RCC 7860 (cell line): ENCODE measurements around the gene UTF1.
"Not testable (repeated sequence)": the region's sequence is repeated elsewhere in the genome, so short reads cannot be mapped to it uniquely, and the experiment has no call there.

Experiments used
- DNase-seq: peaks from one replicate; pipeline ENCODE4 v3.0.0-alpha.2; 2015; ENCODE audit warnings: low spot score
- FAIRE-seq: peaks from 2 replicates; lab custom pipeline; 2012; peaks lifted over from hg19 to GRCh38; lab: Jason Lieb, UNC

UTF1 gene

GRCh38 chr10:133208466-133208865 is 21.6 kb upstream of the UTF1 start:
- no peak for DNase-seq
- no peak for FAIRE-seq

DNA sequence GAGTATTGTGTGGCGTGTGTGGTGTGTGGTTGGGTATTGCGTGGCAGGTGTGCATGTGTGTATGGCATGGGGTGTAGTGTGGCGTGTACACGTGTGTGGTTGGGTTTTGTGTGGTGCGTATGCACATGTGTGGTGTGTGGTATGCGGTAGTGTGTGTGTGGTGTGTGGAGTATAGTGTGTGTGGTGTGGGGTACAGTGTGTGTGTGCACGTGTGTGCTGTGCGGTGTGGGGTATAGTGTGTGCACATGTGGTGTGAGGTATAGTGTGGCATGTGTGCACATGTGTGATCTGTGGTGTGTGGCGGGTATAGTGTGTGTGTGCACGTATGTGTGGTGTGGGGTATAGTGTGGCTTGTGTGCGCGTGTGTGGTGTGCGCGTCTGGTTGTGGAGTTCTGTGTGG is 20.9 kb upstream of the UTF1 start:
- DNase-seq (no peak), FAIRE-seq (no peak)

DNA sequence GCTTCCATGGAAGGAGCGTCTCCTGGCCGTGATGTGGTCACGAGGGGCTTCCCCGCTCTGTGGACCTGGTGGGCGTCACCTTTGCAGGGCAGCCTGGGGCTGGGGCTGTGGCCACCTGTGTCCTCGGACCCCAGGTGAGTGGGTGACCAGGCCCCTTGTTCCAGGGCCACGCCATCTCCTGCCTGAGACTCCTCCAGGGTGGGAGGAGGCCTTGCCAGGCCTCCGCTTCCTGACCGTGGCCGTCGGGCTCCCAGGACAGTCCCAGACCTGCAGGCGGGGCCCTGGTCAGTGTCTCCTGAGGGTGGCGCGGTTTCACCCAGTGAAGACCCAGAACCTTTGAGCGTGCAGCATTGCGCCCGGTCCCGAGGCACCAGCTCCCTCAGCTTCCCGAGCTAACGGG is 20.4 kb upstream of the UTF1 start:
- FAIRE-seq: no peak
- DNase-seq: no peak

DNA sequence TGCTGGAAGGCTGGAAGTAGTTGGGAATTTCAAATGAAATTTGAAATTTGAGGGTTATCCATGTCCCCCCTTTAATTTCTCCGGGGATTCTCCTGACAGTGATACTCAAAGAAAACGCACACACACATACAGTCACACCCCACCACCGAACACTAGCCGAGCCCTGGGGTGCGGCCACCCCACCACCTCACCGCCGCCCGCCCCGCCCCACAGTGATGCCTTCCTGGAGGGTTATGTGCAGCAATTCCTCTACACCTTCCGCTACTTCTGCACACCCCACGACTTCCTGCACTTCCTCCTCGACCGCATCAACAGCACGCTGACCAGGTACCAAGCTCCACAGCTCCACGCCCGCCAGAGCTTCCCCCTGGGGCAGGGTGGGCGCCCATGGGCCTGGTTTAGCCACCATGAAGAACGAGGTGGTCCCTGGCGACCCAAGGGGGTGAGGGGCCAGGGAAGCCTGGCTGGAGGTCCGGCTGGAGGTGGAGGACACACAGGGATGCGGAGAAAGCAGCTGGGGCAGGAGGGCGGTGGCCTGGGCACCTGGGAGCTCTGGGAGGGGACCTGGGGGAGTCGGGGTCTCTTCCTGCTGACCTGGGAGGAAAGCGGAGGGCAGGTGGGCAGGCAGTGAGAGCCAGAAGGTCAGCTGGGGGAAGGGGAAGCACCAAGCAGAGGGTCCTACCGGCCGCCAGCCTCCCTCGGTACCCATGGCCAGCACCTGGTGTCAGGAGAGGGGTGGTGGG is 19.4 kb upstream of the UTF1 start:
- DNase-seq (no peak), FAIRE-seq (no peak)

DNA sequence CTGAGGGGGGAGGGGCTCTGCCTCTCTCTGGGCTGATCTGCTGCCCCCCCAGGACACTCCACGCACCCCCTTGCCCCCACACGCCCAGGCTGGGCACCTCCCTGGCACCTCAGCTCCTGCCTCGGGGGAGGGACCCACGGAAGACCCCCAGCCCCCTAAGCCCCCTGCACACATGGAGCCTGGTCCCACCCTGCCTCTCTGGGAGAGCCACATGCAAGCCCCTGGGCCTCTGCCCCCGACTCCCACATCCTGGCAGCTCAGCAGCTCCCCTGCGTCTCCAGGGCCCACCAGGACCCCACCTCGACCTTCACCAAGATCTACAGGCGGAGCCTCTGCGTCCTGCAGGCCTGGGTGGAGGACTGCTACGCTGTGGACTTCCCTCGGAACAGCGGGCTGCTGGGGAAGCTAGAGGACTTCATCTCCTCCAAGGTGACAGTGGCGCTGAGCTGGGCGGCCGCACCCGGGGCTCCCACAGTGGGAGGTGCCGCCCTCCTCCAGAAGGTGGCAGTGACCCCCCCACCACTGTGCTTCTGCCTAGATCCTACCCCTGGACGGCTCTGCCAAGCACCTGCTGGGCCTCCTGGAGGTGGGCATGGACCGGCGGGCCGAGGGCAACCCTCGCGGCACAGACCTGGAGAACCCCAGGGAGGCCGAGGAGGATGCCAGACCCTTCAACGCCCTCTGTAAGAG is 18.7 kb upstream of the UTF1 start:
- FAIRE-seq (no peak), DNase-seq (no peak)

DNA sequence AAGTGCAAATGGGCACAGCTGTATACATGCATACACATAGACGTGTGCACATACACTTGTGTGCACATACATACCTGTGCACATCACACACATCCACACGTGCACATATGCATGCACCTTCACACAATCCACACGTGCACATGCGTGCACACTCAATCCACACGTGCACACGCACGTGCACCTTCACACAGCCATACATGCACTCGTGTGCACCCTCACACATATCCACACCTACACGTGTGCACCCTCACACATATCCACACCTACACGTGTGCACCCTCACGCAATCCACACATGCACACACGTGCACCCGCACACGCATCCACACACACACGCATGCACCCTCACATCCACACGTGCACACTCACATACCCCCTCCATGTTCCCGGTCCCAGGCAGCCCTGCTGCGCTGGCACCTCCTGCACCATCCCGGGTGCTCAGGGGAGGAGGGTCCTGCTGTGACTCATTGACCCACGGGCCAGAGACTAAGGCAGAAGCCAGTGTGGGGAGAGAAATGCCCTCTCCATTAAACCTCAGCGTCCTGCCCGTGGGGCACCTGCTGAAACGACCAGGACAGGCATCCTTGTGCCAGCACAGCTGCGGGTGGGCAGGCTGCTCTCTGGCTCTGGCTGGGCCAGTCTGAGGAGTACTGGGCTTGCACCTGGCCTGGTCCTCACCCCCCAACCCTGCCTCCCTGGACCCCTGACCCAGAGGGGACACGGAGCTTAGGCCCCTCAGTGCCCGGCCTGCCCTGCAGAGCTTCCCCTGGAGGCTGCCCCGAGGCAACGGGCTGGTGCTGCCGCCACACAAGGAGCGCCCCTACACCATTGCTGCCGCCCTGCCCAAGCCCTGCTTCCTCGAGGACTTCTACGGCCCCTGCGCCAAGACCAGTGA is 17.8 kb upstream of the UTF1 start:
- DNase-seq (no peak), FAIRE-seq (no peak)

DNA sequence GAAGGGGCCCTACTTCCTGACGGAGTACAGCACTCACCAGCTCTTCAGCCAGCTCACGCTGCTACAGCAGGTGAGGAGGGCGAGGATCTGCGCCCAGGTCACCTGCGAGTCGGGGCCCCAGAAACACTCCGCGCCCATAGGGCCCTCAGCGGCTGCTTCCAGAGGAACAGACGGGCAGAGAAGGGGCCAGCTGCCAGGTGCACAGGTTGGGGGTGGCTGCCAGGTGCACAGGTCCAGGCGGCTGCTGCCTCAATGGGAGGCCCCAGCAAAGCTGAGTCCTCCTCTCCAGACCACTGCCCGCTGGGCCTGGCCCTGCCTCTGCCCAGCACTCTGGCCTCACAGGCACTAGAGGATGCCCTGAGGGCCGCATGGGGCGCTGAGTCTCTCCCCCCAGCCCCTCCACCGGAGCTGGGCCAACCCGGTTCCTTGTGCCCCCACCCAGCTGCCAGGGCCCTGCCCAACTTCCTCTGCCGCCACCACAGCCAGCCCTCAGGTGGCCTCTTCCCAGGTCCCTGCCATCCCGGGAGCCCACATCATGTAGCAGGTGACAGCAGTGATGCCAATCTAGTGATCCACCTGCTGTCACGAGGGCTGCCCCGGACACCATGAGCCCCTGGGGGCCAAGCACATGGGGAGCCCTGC is 17.0 kb upstream of the UTF1 start:
- DNase-seq (no peak), FAIRE-seq (no peak)

DNA sequence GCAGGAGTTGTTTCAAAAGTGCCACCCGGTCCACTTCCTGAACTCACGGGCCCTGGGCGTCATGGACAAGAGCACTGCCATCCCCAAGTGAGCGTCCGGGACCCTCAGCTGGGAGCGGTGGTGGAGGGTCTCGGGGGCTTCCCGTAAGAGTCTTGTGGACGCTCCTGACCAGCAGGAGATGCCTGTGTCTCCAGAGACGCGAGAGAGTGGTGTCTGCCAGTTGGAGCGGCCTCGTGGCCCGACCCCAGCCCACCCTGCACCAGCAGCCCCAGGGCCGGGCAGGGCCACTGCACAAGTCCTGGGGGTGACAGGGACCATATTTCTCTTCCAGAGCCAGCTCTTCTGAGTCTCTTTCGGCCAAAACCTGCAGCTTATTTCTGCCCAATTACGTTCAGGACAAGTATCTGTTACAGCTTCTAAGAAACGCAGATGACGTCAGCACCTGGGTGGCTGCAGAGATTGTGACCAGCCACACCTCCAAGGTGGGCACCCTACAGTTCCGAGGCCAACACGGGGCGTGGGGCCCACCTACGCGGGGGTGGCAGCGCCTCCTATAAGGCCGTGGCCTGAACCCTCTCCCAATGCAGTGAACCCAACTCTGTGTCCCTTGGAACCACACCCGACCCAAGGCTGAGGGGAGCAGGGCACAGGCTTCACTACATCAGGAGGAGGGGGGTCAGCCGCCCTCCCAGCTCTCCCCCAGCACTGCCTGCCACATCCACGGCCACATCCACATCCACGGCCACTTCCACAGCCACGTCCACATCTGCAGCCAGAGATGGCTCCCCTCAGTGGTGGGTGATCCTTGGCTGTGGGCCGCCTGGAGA is 16.2 kb upstream of the UTF1 start:
- DNase-seq (no peak), FAIRE-seq (no peak)

DNA sequence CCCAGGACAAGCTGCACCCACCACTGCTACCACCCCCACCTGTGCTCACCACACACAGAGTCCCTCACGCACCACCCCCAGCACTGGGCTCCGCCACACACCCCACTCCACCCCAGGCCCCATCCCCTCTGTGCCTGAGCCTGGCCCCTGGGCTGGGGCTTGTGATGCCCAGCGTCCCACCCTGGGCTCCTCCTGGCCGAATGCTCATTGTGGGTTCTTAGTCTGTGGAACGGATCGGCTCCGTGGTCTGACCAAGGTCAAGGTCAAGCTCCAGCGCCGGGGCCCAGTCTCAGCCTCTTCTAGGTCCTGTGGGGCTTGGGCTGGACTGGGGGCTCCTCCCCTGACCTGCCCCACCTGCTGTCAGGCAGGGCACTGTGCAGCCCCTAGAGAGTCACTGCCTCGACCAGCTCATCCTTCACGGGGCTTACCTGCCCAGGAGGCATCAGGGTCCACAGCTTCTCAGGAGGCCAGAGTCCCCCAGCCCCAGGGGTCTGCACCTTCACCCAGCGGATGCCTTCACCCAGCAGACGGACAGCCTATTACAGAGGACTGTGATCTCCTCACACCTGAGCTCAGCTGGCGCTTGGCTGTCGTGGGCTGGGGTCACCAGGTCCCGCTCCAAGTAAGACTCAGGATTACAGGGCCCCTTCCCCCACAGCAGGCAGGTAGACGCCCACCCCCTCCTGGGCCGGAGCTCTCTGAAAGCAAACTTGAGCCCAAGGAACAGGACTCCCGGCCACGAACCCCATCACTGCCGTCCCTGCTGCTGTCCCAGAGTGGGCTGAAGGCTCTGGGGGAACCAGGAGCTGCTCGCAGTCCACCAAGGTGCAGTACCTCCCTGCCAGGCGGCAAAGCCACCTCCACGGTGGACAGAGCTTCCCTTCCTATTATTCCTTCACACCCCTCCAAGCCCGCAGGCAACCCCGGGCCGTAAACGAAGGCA is 15.3 kb upstream of the UTF1 start:
- FAIRE-seq (no peak), DNase-seq (no peak)

DNA sequence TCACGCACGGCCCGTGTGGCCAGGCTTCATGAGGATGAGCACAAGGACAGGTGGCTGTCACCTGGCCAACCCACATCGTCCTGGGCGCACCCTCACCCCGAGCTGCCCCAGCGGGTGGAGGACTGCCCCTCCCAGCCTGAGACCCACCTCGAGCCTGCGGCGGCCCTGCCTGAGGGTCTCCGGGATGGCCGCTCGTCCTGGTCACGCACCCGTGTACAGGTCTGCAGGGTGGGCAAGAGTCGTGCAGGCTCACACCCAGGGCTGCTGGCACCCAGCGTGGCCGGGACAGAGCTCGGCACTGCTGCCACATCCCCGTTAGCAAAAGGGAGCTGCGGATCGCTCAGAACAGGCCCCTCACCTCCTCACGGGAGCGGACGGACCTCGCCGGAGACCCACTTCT is 14.4 kb upstream of the UTF1 start:
- FAIRE-seq (no peak), DNase-seq (no peak)

DNA sequence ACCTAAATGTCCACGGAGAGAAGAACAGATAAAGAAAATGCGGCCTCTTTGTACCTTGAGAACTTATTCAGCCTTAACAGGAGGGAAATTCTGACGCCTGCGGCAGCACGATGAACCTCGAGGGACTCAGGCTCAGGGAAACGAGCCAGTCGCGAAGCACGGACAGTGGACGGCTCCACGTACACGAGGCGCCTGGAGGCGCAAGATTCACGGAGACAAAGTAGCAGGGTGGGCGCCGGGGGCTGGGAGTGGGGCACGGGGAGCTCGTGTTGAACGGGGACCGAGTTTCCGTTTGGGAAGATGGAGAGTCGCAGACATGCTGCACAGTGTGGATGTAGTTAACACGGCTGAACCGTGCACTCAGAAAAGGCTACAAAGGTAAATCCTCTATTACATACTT is 13.2 kb upstream of the UTF1 start:
- no peak for FAIRE-seq
- no peak for DNase-seq

- DNase-seq: no peak
- FAIRE-seq: no peak
Measured at GRCh38 chr10:133217800-133218589, 12.0 kb upstream of the UTF1 start.

DNA sequence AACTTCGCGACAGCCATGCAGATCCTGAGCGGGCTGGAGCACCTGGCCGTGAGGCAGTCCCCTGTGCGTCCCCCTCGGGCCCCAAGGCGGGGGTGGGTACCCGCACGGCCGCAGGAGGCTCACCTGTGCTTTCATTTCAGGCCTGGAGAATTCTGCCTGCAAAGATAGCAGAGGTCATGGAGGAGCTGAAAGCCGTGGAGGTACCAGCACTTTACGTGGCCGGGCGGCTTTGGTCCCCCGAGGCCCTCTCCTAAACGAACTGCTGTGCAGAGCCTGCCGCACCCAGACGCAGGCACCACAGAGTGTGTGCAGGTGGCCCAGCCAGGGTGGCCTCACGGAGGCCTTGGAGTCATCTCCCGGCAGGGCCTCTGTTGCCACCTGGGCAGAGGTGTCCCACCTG is 11.1 kb upstream of the UTF1 start:
- no peak for DNase-seq
- FAIRE-seq: no peak

DNA sequence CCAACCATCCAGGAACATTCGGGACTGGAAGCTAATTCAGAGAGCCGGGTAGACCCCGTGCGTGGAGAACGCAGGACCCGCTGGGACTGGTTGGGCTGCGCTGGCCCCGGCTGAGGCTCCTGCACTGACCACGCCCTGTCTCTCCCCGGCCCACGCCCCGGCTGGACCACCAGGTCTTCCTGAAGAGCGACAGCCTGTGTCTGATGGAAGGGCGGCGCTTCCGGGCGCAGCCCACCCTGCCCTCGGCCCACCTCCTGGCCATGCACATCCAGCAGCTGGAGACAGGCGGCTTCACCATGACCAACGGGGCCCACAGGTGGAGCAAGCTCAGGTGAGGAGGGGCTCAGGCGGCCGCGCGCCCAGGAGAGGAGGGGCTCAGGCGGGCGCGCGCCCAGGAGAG is 10.2 kb upstream of the UTF1 start:
- FAIRE-seq: no peak
- no peak for DNase-seq

GRCh38 chr10:133221331-133221730 is 8.7 kb upstream of the UTF1 start:
- FAIRE-seq (no peak), DNase-seq (no peak)

DNA sequence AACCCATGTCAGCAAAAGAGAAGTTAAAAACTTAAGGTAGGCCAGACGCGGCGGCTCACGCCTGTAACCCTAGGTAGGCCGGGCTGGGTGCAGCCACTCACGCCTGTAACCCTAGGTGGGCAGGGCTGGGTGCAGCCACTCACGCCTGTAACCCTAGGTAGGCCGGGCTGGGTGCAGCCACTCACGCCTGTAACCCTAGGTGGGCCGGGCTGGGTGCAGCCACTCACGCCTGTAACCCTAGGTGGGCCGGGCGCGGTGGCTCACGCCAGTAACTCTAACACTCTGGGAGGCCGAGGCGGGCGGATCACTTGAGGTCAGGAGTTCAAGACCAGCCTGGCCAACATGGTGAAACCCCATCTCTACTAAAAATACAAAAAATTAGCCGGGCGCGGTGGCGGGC is 8.3 kb upstream of the UTF1 start:
- not testable (repeated sequence) for DNase-seq, FAIRE-seq

DNA sequence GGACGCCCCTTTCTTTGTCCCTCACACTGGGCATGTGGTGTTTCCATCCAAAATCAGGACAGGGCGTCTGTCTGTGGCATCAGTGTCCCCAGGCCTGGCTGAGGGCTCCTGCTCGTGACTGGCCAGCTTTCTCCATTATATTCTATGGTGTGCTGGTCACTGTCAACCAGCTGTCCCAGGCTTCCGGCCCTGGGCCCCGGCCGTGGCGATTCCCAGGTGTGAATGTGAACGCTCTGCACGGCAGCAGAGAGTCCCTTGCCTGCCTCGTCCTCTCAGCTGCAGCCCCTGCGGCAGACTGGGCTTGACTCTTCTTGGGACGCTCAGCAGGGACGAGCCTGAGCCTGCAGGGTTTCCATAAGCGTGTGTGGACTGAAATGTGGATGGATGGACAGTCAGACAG is 5.9 kb upstream of the UTF1 start:
- DNase-seq: no peak
- FAIRE-seq: no peak

GRCh38 chr10:133224756-133225372 is 5.2 kb upstream of the UTF1 start:
- FAIRE-seq: no peak
- DNase-seq: no peak
